ENCODE measurements around the gene BCAS1. TPM values are rescaled to one million over a fixed set of nuclear protein-coding genes. Genes with fewer than 3 reads are reported as not detected.

Gene BCAS1
- total and polyA plus RNA-seq, 2 donors, result 0.38 to 1.5 TPM

GRCh38 chr20:54021446-54022235 lies 48.8 kb downstream of the BCAS1 start:
- 97% methylated on average over 7 of the region's 7 CpGs for WGBS
- DNase-seq (ENCODE audit: low read depth in 6 of 9, low spot score in 9 of 9), result no peak
- no peaks in the 10 kb centered on the region for H3K27me3 ChIP-seq (ENCODE audit: control insufficient read depth in 2 of 2, insufficient read depth in 1 of 2, low read length in 1 of 2)

GRCh38 chr20:54020868-54021267 lies 49.5 kb downstream of the BCAS1 start:
- Histone ChIP-seq H3K27me3 (ENCODE audit: control insufficient read depth in 2 of 2, insufficient read depth in 1 of 2, low read length in 1 of 2) (no peaks in the 10 kb centered on the region), H3K4me3 (ENCODE audit: low read length in 2 of 2) (no peak overlapping the region), H3K27ac (ENCODE audit: low read depth in 1 of 2, low read length in 1 of 2) (no peak overlapping the region), H3K36me3 (ENCODE audit: control insufficient read depth in 2 of 2, insufficient read depth in 2 of 2, low read length in 1 of 2) (no peaks in the 10 kb centered on the region), H3K4me1 (ENCODE audit: control insufficient read depth in 2 of 2, insufficient read depth in 2 of 2, low read length in 2 of 2) (no peaks in the 10 kb centered on the region), H3K9me3 (ENCODE audit: control insufficient read depth in 2 of 2, insufficient read depth in 1 of 2, low read length in 1 of 2) (no peaks in the 10 kb centered on the region)
- no peak for DNase-seq (ENCODE audit: low read depth in 6 of 9, low spot score in 9 of 9)
- WGBS, result 94% methylated on average over 3 of the region's 3 CpGs

More at GRCh38 chr20:54021446-54022235, 48.8 kb downstream of the BCAS1 start:
- Histone ChIP-seq H3K4me3 (ENCODE audit: low read length in 2 of 2) (no peak overlapping the region), H3K9me3 (ENCODE audit: control insufficient read depth in 2 of 2, insufficient read depth in 1 of 2, low read length in 1 of 2) (no peaks in the 10 kb centered on the region), H3K27ac (ENCODE audit: low read depth in 1 of 2, low read length in 1 of 2) (no peak overlapping the region), H3K4me1 (ENCODE audit: control insufficient read depth in 2 of 2, insufficient read depth in 2 of 2, low read length in 2 of 2) (no peaks in the 10 kb centered on the region), H3K36me3 (ENCODE audit: control insufficient read depth in 2 of 2, insufficient read depth in 2 of 2, low read length in 1 of 2) (no peaks in the 10 kb centered on the region)

GRCh38 chr20:54020348-54020747 lies 50.0 kb downstream of the BCAS1 start:
- H3K4me3 ChIP-seq (ENCODE audit: low read length in 2 of 2), result no peak overlapping the region
- 95% methylated on average over 7 of the region's 7 CpGs for WGBS
- no peak for DNase-seq (ENCODE audit: low read depth in 6 of 9, low spot score in 9 of 9)

GRCh38 chr20:54019585-54019984 lies 50.8 kb downstream of the BCAS1 start:
- Histone ChIP-seq H3K27me3 (ENCODE audit: control insufficient read depth in 2 of 2, insufficient read depth in 1 of 2, low read length in 1 of 2) (no peaks in the 10 kb centered on the region), H3K36me3 (ENCODE audit: control insufficient read depth in 2 of 2, insufficient read depth in 2 of 2, low read length in 1 of 2) (no peaks in the 10 kb centered on the region), H3K9me3 (ENCODE audit: control insufficient read depth in 2 of 2, insufficient read depth in 1 of 2, low read length in 1 of 2) (no peaks in the 10 kb centered on the region), H3K27ac (ENCODE audit: low read depth in 1 of 2, low read length in 1 of 2) (no peak overlapping the region), H3K4me1 (ENCODE audit: control insufficient read depth in 2 of 2, insufficient read depth in 2 of 2, low read length in 2 of 2) (no peaks in the 10 kb centered on the region), H3K4me3 (ENCODE audit: low read length in 2 of 2) (no peak overlapping the region)
- no peak for DNase-seq (ENCODE audit: low read depth in 6 of 9, low spot score in 9 of 9)
- WGBS, result 96% methylated on average over 6 of the region's 6 CpGs

More at GRCh38 chr20:54020348-54020747, 50.0 kb downstream of the BCAS1 start:
- no peaks in the 10 kb centered on the region for H3K27me3 ChIP-seq (ENCODE audit: control insufficient read depth in 2 of 2, insufficient read depth in 1 of 2, low read length in 1 of 2)
- no peaks in the 10 kb centered on the region for H3K4me1 ChIP-seq (ENCODE audit: control insufficient read depth in 2 of 2, insufficient read depth in 2 of 2, low read length in 2 of 2)
- H3K9me3 ChIP-seq (ENCODE audit: control insufficient read depth in 2 of 2, insufficient read depth in 1 of 2, low read length in 1 of 2), result no peaks in the 10 kb centered on the region
- no peaks in the 10 kb centered on the region for H3K36me3 ChIP-seq (ENCODE audit: control insufficient read depth in 2 of 2, insufficient read depth in 2 of 2, low read length in 1 of 2)
- H3K27ac ChIP-seq (ENCODE audit: low read depth in 1 of 2, low read length in 1 of 2), result no peak overlapping the region

- DNase-seq (ENCODE audit: low read depth in 6 of 9, low spot score in 9 of 9), result no peak
- Histone ChIP-seq H3K27ac (ENCODE audit: low read depth in 1 of 2, low read length in 1 of 2) (no peak overlapping the region), H3K27me3 (ENCODE audit: control insufficient read depth in 2 of 2, insufficient read depth in 1 of 2, low read length in 1 of 2) (no peaks in the 10 kb centered on the region), H3K4me1 (ENCODE audit: control insufficient read depth in 2 of 2, insufficient read depth in 2 of 2, low read length in 2 of 2) (no peaks in the 10 kb centered on the region), H3K9me3 (ENCODE audit: control insufficient read depth in 2 of 2, insufficient read depth in 1 of 2, low read length in 1 of 2) (no peaks in the 10 kb centered on the region), H3K36me3 (ENCODE audit: control insufficient read depth in 2 of 2, insufficient read depth in 2 of 2, low read length in 1 of 2) (no peaks in the 10 kb centered on the region), H3K4me3 (ENCODE audit: low read length in 2 of 2) (no peak overlapping the region)
- WGBS, result 96% methylated on average over 4 of the region's 4 CpGs
Observed at GRCh38 chr20:54019127-54019526, 51.3 kb downstream of the BCAS1 start.

- Histone ChIP-seq H3K4me3 (ENCODE audit: low read length in 2 of 2) (no peak overlapping the region), H3K36me3 (ENCODE audit: control insufficient read depth in 2 of 2, insufficient read depth in 2 of 2, low read length in 1 of 2) (no peaks in the 10 kb centered on the region), H3K27me3 (ENCODE audit: control insufficient read depth in 2 of 2, insufficient read depth in 1 of 2, low read length in 1 of 2) (no peaks in the 10 kb centered on the region), H3K4me1 (ENCODE audit: control insufficient read depth in 2 of 2, insufficient read depth in 2 of 2, low read length in 2 of 2) (no peaks in the 10 kb centered on the region), H3K27ac (ENCODE audit: low read depth in 1 of 2, low read length in 1 of 2) (no peak overlapping the region), H3K9me3 (ENCODE audit: control insufficient read depth in 2 of 2, insufficient read depth in 1 of 2, low read length in 1 of 2) (no peaks in the 10 kb centered on the region)
- peak in 1 of 9 donors; percentile 4 for DNase-seq (ENCODE audit: low read depth in 6 of 9, low spot score in 9 of 9)
- 39% methylated on average over 4 of the region's 4 CpGs for WGBS
Observed at GRCh38 chr20:54017846-54018245, 52.5 kb downstream of the BCAS1 start.

GRCh38 chr20:54015496-54015895 lies 54.9 kb downstream of the BCAS1 start:
- no peak for DNase-seq (ENCODE audit: low read depth in 6 of 9, low spot score in 9 of 9)
- Histone ChIP-seq H3K9me3 (ENCODE audit: control insufficient read depth in 2 of 2, insufficient read depth in 1 of 2, low read length in 1 of 2) (no peaks in the 10 kb centered on the region), H3K4me1 (ENCODE audit: control insufficient read depth in 2 of 2, insufficient read depth in 2 of 2, low read length in 2 of 2) (no peaks in the 10 kb centered on the region), H3K36me3 (ENCODE audit: control insufficient read depth in 2 of 2, insufficient read depth in 2 of 2, low read length in 1 of 2) (no peaks in the 10 kb centered on the region), H3K4me3 (ENCODE audit: low read length in 2 of 2) (no peak overlapping the region), H3K27me3 (ENCODE audit: control insufficient read depth in 2 of 2, insufficient read depth in 1 of 2, low read length in 1 of 2) (no peaks in the 10 kb centered on the region), H3K27ac (ENCODE audit: low read depth in 1 of 2, low read length in 1 of 2) (no peak overlapping the region)
- WGBS, result 90% methylated on average over 1 of the region's 1 CpG

- Histone ChIP-seq H3K27me3 (ENCODE audit: control insufficient read depth in 2 of 2, insufficient read depth in 1 of 2, low read length in 1 of 2) (no peaks in the 10 kb centered on the region), H3K36me3 (ENCODE audit: control insufficient read depth in 2 of 2, insufficient read depth in 2 of 2, low read length in 1 of 2) (no peaks in the 10 kb centered on the region), H3K4me3 (ENCODE audit: low read length in 2 of 2) (no peak overlapping the region), H3K4me1 (ENCODE audit: control insufficient read depth in 2 of 2, insufficient read depth in 2 of 2, low read length in 2 of 2) (no peaks in the 10 kb centered on the region), H3K27ac (ENCODE audit: low read depth in 1 of 2, low read length in 1 of 2) (no peak overlapping the region), H3K9me3 (ENCODE audit: control insufficient read depth in 2 of 2, insufficient read depth in 1 of 2, low read length in 1 of 2) (no peaks in the 10 kb centered on the region)
- DNase-seq (ENCODE audit: low read depth in 6 of 9, low spot score in 9 of 9), result no peak
- WGBS, result 94% methylated on average over 7 of the region's 7 CpGs
Observed at GRCh38 chr20:54014293-54014926, 56.0 kb downstream of the BCAS1 start.

- no peaks in the 10 kb centered on the region for H3K36me3 ChIP-seq (ENCODE audit: control insufficient read depth in 2 of 2, insufficient read depth in 2 of 2, low read length in 1 of 2)
- no peaks in the 10 kb centered on the region for H3K4me1 ChIP-seq (ENCODE audit: control insufficient read depth in 2 of 2, insufficient read depth in 2 of 2, low read length in 2 of 2)
- no peak overlapping the region for H3K4me3 ChIP-seq (ENCODE audit: low read length in 2 of 2)
- H3K27ac ChIP-seq (ENCODE audit: low read depth in 1 of 2, low read length in 1 of 2), result no peak overlapping the region
- H3K27me3 ChIP-seq (ENCODE audit: control insufficient read depth in 2 of 2, insufficient read depth in 1 of 2, low read length in 1 of 2), result no peaks in the 10 kb centered on the region
- no peak for DNase-seq (ENCODE audit: low read depth in 6 of 9, low spot score in 9 of 9)
- 91% methylated on average over 4 of the region's 4 CpGs for WGBS
- no peaks in the 10 kb centered on the region for H3K9me3 ChIP-seq (ENCODE audit: control insufficient read depth in 2 of 2, insufficient read depth in 1 of 2, low read length in 1 of 2)
Observed at GRCh38 chr20:54013471-54013870, 56.9 kb downstream of the BCAS1 start.

Data from thymus (tissue), 11 donors.